Gastrocnemius medialis (tissue), 4 donors: ENCODE measurements around the gene ZNF181.

Experiments used
- CTCF ChIP-seq, 5 experiments: fragments of 450-650 bp in 3 of 5; fragments of 200-600 bp in 2 of 5; sonication (generic) in 2 of 5; IDR thresholded peaks in 4 of 5; conservative IDR thresholded peaks in 1 of 5; 1 replicate in 4 of 5; 2 replicates in 1 of 5; pipeline ENCODE4 v1.5.1; 2016 to 2019; ENCODE audit warnings: antibody characterized with exemption in 5 of 5, mild to moderate bottlenecking in 3 of 5, moderate library complexity in 3 of 5
- POLR2A ChIP-seq, 2 donors: fragments of 450-650 bp; IDR thresholded peaks; one replicate each; pipeline ENCODE4 v1.6.1; 2017; ENCODE audit warnings: antibody characterized with exemption in 2 of 2, mild to moderate bottlenecking in 2 of 2, moderate library complexity in 2 of 2

- TF ChIP-seq CTCF (IDR thresholded peaks at IDR 0.05 in 4 of 5, conservative IDR thresholded peaks at IDR 0.05 in 1 of 5): no peak
- TF ChIP-seq POLR2A (IDR thresholded peaks at IDR 0.05): no peak
Measured at GRCh38 chr19:34766386-34766785, 32.3 kb downstream of the ZNF181 start.
